CD4-positive, alpha-beta T cell treated with Interleukin-4 for 1 hour (primary cell): ENCODE results near the gene PDGFB.
A peak's percentile ranks its signal among the peaks of the same experiment; 100 is the strongest.
"Not testable (repeated sequence)": the region's sequence is repeated elsewhere in the genome, so short reads cannot be mapped to it uniquely, and the experiment has no call there.

Experiments used
- DNase-seq, 2 donors: peaks; one replicate each; pipeline ENCODE4 v3.0.0-alpha.2; 2020 to 2022

The PDGFB gene

DNA sequence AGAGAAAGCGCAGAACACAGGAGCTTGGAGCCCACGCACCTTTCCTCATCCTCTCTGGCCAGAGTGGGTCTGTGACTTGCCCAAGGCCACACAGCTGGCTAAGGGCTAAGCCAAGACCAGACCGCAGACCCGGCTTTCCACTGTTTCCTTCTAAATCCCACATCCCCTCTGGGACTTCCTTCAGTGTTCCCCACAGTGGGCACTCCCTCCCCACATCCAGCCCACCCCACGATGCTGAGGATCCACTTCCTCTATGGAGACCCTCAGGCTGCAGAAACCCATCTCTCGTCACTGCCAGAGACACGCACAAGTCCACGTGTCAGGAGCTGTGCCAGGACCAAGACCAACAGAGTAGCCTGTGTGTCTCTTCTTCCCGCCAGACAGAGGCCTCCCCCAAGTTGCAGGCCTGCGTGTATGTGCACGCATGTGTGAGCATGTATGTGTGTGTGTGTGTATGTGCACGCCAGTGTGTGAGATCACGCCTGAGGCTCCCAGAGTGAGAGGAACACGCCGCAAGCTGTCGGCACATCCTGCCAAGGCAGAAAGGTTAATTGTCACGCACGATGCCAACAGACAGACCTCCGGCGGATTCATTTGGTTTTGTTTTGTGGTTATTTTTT lies 21.6 kb downstream of the PDGFB start:
- DNase-seq, result no peak

DNA sequence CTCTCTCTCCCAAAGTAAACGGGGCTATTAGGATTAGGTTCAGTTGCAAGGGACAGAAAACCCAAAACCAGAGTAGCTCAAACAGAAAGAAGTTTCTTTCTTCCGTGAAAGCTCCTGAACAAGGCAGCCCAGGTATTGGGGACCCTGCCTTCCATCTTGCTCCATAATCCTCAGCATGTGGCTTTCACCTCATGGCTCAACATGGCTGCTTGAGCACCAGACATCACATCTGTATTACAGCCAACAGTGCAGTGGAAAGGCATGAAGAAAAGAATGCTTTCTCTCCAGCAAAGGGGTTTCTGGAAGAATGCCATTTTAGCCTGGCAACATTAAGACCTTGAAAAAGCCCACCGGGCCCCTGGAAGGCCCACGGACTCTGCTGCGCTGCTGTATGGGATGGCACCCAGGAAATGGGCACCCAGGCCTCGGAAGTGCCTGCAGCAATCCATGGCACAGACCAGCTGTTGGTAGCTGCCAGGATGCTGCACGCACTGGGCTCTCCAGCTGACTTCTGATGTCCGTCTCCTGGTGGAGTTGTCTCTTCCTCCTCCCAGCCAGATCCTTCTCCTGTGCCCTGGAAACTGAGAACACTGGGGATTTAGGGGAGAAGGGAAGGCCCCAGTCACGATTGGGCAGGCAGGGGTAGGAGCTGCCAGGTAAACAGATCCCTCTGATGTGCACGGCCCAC lies 22.6 kb downstream of the PDGFB start:
- no peak for DNase-seq

DNA sequence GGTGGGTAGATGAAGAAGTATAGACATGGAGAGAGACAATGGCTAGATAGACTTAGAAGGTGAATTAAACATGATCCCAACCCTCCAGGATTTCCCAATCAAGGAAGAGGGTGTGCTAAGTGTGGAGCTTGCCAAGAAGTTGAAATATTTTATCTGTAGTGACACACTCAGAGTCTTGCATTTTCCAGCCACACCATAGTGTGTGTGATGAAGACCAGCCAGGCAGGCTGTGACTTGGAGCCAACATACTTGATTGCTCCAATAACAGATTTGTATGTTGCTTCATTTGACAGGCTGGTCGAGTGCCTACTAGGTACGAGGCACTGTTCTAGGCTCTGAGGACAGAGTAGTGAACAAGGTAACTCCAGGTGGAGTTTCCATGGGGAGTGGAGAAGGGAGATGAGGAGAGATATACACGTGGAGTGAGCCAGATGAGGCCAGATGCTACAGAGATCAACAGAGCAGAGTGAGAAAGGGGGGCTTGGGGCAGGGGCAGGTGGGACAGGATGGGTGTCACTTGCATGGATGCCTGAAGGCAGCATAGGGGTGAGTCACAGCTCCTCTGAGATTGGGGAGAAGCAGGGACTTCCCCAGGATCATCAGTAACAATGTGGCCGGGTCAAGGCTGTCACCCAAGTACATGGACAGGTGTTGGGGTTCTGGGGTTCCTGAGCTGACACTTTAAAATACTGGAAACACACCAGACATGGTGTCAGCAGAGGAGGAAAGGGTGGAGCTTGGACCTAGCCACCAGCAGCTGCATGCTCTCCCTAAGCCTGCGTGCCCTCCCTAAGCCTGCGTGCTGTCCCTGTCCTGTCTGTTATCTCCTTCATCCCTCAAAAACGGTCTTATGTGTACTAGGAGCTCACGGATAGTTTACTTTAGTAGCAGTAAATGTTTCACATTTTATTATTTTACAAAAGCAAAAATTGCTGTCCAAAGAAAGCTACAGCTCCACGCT lies 23.6 kb downstream of the PDGFB start:
- DNase-seq, result no peak

DNA sequence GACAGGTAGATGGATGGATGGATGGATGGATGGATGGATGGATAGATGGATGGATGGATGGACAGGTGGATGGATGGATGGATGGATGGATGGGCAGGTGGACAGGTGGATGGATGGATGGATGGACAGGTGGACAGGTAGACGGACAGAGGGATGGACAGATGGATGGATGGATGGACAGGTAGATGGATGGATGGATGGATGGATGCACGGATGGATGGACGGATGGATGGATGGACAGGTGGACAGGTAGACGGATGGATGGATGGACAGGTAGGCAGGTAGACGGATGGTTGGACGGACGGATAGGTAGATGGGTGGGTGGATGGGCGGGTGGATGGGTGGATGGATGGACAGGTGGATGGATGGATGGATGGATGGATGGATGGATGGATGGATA lies 24.3 kb downstream of the PDGFB start:
- no peak for DNase-seq

DNA sequence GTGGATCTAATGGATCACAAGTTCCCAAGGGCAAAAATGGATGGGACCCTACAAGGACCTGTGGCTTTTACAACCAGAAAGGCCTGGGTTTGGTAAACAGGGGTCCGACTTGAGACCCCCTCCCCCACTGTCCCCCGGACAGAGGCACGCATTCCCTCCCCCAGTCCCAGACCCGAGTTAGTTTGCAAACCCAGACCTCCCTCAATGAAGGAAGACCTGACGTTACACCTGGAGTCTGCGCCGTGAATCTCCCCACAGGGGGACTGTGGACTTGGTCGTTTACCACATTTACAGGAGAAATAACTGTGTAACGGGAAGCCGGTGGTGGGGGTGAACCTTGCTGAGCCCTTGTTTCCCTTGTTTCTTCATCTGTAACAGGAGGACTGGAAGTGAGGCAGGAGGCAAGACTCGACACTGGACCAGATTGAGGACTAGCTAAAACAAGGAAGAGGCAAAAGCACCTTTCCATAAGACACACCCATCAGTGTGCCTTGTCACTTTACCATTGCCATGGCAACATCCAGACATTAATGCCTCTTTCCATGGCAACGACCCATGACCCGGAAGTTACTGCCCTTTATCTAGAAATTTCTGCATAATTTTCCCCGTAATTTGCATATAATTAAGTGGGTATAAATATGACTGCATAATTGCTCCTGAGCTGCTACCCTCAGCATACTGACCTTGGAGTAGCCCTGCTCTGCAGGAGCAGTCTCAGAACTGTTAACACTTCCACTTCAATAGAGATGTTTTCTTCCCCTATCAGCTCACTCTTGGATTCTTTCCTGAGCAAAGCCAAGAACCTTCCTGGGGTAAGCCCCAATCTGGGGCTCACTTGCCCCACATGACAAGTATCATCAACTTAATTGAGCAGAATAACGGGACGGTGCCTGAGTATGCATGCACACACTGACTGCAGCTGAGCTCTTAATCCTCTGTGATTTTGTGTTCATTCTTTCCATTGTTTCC lies 25.4 kb downstream of the PDGFB start:
- DNase-seq, result no peak

DNA sequence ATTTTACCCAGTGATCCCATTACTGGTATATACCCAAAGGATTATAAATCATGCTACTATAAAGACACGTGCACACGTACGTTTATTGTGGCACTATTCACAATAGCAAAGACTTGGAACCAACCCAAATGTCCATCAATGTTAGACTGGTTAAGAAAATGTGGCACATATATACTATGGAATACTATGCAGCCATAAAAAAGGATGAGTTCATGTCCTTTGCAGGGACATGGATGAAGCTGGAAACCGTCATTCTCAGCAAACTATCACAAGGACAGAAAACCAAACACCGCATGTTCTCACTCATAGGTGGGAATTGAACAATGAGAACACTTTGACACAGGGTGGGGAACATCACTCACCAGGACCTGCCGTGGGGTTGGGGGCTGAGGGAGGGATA lies 26.4 kb downstream of the PDGFB start:
- not testable (repeated sequence) for DNase-seq

DNA sequence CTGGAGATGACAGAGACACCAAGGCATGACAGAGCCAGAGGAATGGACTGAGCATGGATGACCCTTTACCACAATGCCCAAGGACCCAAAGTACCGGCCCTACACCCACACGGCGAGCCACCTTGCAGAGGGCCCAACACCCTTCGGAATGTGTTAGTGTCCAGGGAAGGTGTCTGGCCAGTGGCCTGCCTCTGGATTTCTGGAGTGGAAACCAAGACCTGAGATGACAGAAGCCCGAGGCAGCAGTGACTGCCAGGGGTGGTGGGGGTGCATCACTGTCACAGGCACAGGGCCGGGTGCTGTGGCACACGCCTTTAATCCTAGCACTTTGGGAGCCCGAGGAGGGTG lies 28.7 kb downstream of the PDGFB start:
- DNase-seq, result no peak

DNA sequence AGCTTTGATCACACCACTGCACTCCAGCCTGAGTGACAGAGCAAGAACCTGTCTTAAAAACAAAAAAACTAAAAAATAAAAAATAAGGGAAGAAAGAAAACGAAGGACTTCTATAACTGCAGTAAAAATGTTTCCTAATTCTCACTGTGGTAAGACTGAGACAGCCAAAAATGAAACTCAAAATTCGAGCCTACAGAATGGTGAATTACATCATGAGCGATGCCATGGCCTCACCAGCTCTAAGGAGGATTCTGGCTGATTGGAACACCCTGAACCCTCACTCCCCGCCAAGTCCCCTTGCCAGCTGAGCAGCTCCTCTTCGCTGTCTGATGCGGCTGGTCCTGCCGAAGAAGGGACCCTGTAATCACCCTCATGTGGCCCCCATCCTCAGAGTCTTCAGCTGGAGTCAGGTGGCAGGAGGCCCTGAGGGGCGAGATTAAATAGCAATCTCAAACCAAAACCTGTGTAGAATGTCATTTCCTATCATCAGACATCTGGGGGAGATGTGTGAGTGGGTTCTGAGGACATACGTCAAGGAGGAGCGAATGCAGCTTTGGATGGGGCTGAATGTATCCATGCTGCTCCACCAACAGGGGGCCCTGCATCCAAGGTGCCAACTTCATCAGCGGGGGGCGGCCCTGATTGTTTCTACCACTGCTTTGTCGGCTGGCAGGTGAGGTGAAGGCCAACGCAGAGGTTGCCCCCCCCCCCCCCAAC lies 29.2 kb downstream of the PDGFB start:
- peak; percentile 37 to 46 for DNase-seq

DNA sequence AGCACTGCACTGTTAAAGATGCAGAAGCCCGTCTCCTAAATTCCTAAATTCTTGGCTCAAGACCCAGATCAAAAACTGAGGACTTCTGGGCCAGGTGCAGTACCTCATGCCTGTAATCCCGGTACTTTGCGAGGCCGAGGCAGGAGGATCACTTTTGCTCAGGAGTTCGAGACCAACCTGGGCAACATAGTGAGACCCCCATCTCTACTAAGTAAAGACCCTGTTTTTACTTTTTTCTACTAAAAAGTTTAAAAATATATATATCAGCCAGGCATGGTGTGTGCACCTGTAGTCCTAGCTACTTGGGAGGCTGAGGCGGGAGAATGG lies 29.7 kb downstream of the PDGFB start:
- DNase-seq, result no peak

DNA sequence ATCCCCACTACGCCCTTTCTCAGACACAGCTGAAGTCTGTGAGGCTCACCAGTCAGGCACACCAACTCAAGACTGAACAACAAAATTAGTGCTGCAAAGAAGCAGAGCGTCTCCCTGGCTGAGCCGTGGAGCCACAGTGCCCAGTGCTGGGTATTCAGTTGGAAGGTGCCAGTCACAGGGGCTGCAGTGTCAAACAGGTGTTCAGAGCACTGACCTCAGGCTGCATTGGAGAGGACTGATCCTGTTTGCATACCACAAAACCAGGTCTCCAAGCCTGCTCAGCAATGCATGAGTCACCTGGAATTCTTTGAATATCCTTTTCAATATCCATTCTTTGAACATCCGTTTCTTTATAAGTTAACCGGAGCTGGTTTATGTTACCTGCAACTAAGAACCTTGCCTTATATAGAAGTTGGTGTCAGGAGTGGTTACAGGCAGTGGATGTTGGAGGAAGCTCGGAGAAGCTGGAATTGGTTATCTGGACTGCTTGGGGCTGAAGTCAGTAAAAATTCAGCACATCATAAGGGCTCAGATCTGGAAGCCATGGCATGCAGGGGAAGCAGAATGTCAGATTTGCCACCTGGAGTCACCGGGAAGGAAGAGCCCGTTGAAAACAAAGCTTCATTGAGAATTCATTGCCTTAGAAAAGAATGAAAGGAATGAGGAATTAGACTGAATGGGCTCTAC lies 30.3 kb downstream of the PDGFB start:
- DNase-seq, result no peak

DNA sequence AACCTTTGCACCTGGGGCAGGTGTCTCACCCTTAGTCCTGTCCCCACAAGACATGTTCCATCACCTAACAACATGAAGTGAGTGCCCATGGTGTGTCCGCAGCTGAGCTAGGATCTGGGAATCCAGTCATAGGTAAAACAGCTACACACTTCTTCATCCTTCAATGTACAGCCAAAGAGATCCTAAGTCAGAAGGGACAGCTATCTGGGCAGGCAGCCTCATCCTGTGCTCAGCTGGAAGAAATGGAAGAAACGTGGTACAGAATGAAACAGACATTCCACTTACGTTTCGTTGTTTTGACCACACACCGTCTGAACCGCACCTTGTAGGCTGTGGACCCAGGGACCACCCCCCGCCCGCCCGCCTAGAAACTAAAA lies 30.8 kb downstream of the PDGFB start:
- DNase-seq, result no peak

DNA sequence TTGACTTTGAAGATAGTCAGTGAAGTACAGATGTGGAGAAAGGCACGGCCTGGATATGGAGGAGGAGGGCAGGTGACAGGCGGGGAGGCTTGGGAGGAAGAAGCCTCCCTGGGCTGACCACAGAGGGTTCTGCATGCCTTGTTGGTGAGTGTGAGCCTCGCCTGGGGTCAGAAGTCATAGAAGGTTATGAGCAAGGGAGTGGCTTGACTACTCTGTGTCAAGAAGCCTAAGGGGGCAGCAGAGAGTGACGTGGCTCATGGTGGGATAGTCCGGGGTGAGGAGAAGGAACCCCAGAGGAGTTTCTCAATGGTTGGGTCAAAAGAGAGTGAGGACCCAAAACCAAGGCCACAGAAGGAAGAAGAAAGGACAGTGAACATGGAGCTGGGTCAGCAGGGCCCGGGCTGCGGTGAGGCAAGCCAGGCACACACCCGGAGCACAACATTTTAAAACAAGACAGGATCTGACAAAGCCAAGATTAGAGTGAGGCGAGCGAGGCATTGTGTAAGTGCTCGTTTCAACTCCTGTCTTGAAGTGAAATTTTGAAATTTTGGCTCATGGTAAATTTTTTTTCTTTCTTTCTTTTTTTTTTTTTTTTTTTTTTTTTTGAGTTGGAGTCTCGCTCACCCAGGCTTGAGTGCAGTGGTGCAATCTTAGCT lies 31.9 kb downstream of the PDGFB start:
- DNase-seq, result no peak

DNA sequence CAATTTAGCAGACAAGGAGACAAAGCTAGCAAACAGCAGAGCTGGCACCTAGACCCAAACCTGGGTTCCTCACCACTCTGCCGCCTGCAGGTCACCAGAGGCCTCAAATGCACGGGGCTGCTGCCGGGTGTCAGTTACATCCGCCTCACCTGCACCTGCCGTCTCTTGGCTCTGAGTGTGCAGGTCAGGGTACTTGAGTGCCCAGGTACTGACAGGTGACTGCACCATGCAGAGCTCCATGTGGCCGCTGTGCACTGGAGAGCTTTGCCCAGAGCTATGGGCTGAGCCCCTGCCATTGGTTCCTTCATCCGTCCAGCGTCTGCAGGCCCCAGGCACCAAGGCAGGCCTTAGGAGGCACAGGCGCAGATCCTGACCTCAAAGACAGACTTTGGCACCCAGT lies 35.0 kb downstream of the PDGFB start:
- no peak for DNase-seq

DNA sequence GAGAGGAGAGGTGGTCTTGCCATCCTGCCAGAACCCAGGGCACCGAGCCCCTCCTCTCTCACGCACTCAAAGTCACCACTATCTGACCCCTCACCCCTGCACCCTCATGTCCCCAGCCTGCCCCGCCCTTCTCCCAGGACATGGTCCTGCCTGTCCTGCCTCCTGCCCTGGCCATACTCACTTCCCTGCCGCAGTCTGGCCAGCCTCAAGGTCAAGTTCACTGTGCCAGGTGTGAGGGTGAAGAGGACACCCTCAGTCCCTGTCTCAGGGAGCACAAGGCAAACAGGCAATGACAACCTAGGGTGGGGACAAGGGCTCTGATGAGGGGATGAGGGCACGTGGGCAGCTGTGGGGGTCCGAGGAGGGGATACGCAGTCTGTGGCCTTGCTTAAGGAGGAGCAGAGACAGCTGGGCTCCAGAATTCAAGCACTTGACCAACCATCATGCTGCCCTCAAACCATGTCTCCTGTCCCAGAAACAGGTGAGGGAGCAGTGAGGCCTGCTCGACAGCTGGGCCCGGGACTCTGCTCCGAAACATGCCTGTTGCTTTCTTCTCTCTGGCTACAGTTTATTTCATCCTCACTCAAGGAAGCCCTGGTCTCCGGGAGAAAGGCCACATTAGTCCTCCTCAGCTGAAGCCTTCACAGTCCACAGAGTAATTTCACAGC lies 36.6 kb downstream of the PDGFB start:
- DNase-seq, result no peak

DNA sequence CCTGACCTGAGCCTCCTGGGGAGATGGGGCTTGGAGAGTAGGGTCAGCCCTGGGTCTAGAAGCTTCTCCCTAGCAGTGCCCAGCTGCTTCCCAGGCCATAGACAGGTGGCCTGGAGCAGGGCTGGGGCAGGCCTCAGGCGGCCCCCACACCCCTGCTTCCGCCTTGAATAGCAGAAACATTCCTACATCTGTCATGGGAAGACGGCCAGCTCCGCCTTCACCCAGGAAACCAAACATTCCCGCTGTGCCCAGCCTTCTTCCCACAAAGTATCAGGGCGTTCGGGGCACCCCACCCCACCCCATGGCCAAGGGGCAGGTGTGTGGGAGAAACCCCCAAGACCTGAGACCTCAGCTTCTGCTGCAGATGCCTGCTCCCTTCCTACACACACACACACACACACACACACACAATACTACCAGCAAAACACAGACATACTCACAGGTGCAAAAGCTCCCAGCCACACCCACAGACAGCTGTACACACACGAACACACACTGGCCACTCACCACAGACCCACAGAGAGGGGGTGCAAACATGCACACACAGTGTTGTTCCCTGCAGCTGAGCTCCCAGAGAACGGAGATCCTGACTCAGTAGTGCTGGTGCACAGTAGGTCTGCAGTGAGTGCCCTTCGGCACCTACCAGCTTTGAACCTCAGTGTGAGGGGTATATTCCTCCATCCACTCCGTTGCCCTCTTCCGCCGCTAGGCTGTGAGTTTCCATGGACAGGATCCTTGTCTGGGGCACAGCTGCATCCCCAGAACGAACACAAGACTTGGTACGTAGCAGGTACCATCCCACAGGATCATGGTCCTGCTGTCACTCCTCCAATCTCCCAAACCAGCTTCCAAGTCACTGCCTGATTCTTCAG lies 37.4 kb downstream of the PDGFB start:
- DNase-seq, result peak in 1 of 2 donors; percentile 14

DNA sequence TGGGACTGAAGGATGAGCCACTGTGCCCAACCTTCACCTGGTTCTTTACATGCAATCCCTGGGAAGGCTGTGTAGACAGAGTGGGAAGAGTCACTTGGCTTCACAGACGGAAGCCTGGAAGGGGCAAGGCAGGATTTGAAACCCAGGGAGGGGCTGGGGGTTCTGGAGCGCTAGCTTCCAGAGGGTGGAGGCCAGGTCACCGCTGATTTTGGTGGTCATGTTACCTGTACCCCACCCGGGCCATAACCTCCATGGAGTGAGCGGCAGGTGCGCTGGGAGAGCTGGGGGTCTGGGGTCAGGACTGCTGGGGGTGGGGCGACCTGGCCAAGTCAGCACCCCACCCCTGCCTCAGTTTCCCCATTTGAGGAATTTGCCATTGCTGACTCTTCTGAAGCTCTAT lies 38.3 kb downstream of the PDGFB start:
- no peak for DNase-seq

DNA sequence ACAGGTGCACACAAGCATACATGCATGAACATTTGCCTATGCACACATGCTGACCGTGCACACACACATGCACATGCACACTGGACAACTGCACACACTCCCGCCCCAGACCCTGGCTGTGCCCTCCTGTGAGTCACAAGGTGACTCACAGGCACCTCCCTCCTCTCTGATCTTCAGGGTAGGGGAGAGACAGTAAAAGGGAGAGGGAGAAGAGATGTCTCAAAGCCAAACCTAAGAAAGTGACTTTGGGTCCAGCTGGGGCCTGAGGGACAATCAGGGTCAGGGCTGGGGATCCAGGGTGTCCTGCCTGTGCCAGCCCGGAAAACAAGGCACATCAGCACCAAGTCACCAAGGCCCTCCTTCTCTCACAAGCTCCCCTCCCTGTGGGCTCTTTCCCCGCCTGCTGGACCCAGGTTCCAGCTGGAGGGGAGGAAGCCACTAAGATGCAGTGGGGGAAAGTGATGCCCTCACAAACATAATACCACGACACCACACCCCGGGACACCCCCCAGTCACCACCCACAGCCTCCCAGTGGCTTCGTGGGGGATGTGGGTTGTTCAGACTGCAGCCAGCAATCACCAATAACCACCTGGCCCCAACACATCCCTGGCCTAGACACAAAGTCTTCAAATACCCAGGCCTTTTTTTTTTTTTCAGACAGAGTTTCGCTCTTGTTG lies 39.3 kb downstream of the PDGFB start:
- peak; percentile 53 to 56 for DNase-seq

DNA sequence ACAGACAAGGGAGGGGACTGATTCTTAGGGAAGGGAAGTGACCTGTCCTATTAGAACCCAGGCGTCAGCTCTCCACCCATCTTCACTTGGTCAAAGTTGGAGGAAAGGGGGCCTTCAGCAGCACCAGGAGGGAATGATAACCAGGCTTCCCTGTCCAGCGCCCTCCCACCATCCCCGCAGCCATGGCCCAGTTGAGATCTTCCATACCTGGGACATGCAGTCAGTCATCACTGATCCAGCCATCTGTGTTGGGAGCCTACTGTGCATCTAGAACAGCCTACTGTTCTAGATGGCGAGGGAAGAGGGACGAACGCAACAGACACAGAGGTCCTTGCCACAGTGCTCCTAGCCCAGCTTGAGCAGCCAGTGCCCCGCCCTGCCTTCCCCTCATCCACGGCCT lies 40.6 kb downstream of the PDGFB start:
- DNase-seq, result no peak

DNA sequence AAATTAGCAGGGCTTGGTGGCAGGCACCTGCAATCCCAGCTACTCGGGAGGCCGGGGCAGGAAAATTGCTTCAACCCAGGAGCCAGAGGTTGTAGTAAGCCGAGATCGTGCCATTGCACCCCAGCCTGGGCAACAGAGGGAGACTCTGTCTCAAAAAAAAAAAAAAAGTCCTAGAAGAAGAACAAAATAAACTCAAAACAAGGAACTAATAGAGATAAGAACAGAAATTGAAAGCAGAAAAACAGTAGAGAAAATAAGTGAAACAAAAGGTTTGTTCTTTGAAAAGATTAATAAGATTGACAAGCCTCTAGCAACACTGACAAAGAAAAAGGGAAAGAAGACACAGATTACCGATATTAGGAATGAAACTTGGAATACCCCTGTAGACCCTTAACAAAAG lies 47.2 kb downstream of the PDGFB start:
- DNase-seq, result no peak
